ENCODE data around the gene COG7.
A peak's percentile ranks its signal among the peaks of the same experiment; 100 is the strongest.

Gene COG7

GRCh38 chr16:23348579-23349469, 104.2 kb downstream of the COG7 start (continued):
- TF ChIP-seq KLF16 (tag by site-specific recombination; IDR thresholded peaks at IDR 0.05) (no peak), ZSCAN30 (tag by site-specific recombination; IDR thresholded peaks at IDR 0.05) (no peak), ZNF175 (tag by site-specific recombination; IDR thresholded peaks at IDR 0.05) (no peak), CTCF (tag by site-specific recombination; IDR thresholded peaks at IDR 0.05) (peak; percentile 56), ZNF121 (tag by site-specific recombination; IDR thresholded peaks at IDR 0.05) (0 out of 2 replicates have a peak, but pooled peaks have one; percentile 63), ZNF654 (tag by site-specific recombination; IDR thresholded peaks at IDR 0.05; ENCODE audit: low read depth) (no peak), ZNF132 (tag by site-specific recombination; IDR thresholded peaks at IDR 0.05; ENCODE audit: borderline replicate concordance) (no peak), KLF1 (tag by site-specific recombination; IDR thresholded peaks at IDR 0.05) (no peak), MYNN (tag by site-specific recombination; IDR thresholded peaks at IDR 0.05; ENCODE audit: borderline replicate concordance) (no peak), ZNF560 (tag by site-specific recombination; IDR thresholded peaks at IDR 0.05; ENCODE audit: borderline replicate concordance) (no peak), ZNF610 (tag by site-specific recombination; IDR thresholded peaks at IDR 0.05; ENCODE audit: borderline replicate concordance) (no peak), ZNF350 (tag by site-specific recombination; IDR thresholded peaks at IDR 0.05) (no peak), BCL11B (tag by site-specific recombination; IDR thresholded peaks at IDR 0.05; ENCODE audit: low read depth) (no peak), ZNF48 (tag by site-specific recombination; IDR thresholded peaks at IDR 0.05) (no peak), ZNF623 (tag by site-specific recombination; IDR thresholded peaks at IDR 0.05) (no peak), PRDM10 (tag by site-specific recombination; IDR thresholded peaks at IDR 0.05) (no peak), ZNF776 (tag by site-specific recombination; IDR thresholded peaks at IDR 0.05; ENCODE audit: borderline replicate concordance) (no peak), ZBTB8A (tag by site-specific recombination; IDR thresholded peaks at IDR 0.05) (no peak), ZNF670 (tag by site-specific recombination; IDR thresholded peaks at IDR 0.05; ENCODE audit: low read depth) (no peak), PRDM1 (tag by site-specific recombination; IDR thresholded peaks at IDR 0.05) (peak; percentile 98), ZNF341 (tag by site-specific recombination; IDR thresholded peaks at IDR 0.05; ENCODE audit: low read depth) (no peak), ATF2 (tag by site-specific recombination; IDR thresholded peaks at IDR 0.05; ENCODE audit: low read depth) (no peak), ZXDB (tag by site-specific recombination; IDR thresholded peaks at IDR 0.05) (no peak), ZNF169 (tag by site-specific recombination; IDR thresholded peaks at IDR 0.05) (no peak), ZNF561 (tag by site-specific recombination; IDR thresholded peaks at IDR 0.05; ENCODE audit: borderline replicate concordance) (no peak), ZNF664 (tag by site-specific recombination; IDR thresholded peaks at IDR 0.05) (no peak)
